HEK293 (cell line): Measurements from ENCODE around the gene HMGA1.
A peak's percentile ranks its signal among the peaks of the same experiment; 100 is the strongest.

Experiments
- CTCF ChIA-PET: fragments of 350-600 bp; formaldehyde crosslinking; extraction: SDS; loops from one replicate; lab custom pipeline; 2021; ENCODE audit warnings: antibody characterized with exemption; lab: Yijun Ruan, JAX
- POLR2A ChIA-PET: fragments of 300-600 bp; formaldehyde crosslinking; extraction: SDS; loops from one replicate; lab custom pipeline; 2020; ENCODE audit warnings: antibody characterized with exemption, inconsistent platforms; lab: Yijun Ruan, JAX
- H3K27ac ChIP-seq: fragments of 200-500 bp; sonication (Bioruptor generic); 2 replicates; pipeline ENCODE4 v1.5.1; 2014; ENCODE audit warnings: low read depth, low read length, control low read depth, inconsistent platforms; ENCODE audit errors: extremely low read depth
- H3K36me3 ChIP-seq, 2 experiments: fragments of 200-500 bp in 1 of 2; sonication (Bioruptor generic) in 1 of 2; 1 replicate in 1 of 2; 2 replicates in 1 of 2; pipeline ENCODE4 v1.5.1; 2014 to 2017; ENCODE audit warnings: inconsistent platforms in 2 of 2, low read length in 2 of 2; ENCODE audit not compliant: control insufficient read depth in 2 of 2, insufficient read depth in 1 of 2
- H3K4me1 ChIP-seq: fragments of 200-500 bp; sonication (Bioruptor generic); 2 replicates; pipeline ENCODE4 v1.5.1; 2014; ENCODE audit warnings: mild to moderate bottlenecking, low read length, inconsistent platforms; ENCODE audit not compliant: control insufficient read depth, insufficient read depth
- H3K4me3 ChIP-seq: 2 replicates; pipeline ENCODE4 v1.5.1; 2011; ENCODE audit warnings: low read depth, mild to moderate bottlenecking, control low read depth, low read length, moderate library complexity
- H3K9me3 ChIP-seq: fragments of 200-500 bp; sonication (Bioruptor generic); 2 replicates; pipeline ENCODE4 v1.5.1; 2014; ENCODE audit warnings: low read depth, low read length, inconsistent platforms; ENCODE audit not compliant: control insufficient read depth, insufficient read depth
- GLI4 ChIP-seq: fragments of 450-650 bp; formaldehyde crosslinking; IDR thresholded peaks from 2 replicates; pipeline ENCODE4 v1.5.1; 2016; ENCODE audit warnings: missing biosample characterization, missing genetic modification characterization
- HIC1 ChIP-seq: fragments of 450-650 bp; formaldehyde crosslinking; IDR thresholded peaks from 2 replicates; pipeline ENCODE4 v1.5.1; 2016; ENCODE audit warnings: missing biosample characterization, missing genetic modification characterization
- KLF9 ChIP-seq: fragments of 450-650 bp; formaldehyde crosslinking; IDR thresholded peaks from 2 replicates; pipeline ENCODE4 v1.5.1; 2016; ENCODE audit warnings: missing biosample characterization, missing genetic modification characterization, low read depth
- ZBTB11 ChIP-seq: fragments of 450-650 bp; formaldehyde crosslinking; conservative IDR thresholded peaks from 2 replicates; pipeline ENCODE4 v1.5.1; 2016; ENCODE audit warnings: low read depth, missing biosample characterization, missing genetic modification characterization
- ZBTB20 ChIP-seq: fragments of 450-650 bp; formaldehyde crosslinking; IDR thresholded peaks from 2 replicates; pipeline ENCODE4 v1.5.1; 2016; ENCODE audit warnings: missing biosample characterization, missing genetic modification characterization
- ZBTB21 ChIP-seq: fragments of 450-650 bp; formaldehyde crosslinking; IDR thresholded peaks from 2 replicates; pipeline ENCODE4 v1.5.1; 2017; ENCODE audit warnings: missing biosample characterization, missing genetic modification characterization
- ZFP3 ChIP-seq: fragments of 450-650 bp; formaldehyde crosslinking; IDR thresholded peaks from 2 replicates; pipeline ENCODE4 v1.5.1; 2016; ENCODE audit warnings: low read depth, missing biosample characterization, missing genetic modification characterization
- ZFP69B ChIP-seq: fragments of 450-650 bp; formaldehyde crosslinking; IDR thresholded peaks from 2 replicates; pipeline ENCODE4 v1.5.1; 2016; ENCODE audit warnings: missing biosample characterization, missing genetic modification characterization
- ZNF10 ChIP-seq: fragments of 450-650 bp; formaldehyde crosslinking; IDR thresholded peaks from 2 replicates; pipeline ENCODE4 v1.5.1; 2017; ENCODE audit warnings: missing biosample characterization, missing genetic modification characterization
- ZNF138 ChIP-seq: fragments of 450-650 bp; formaldehyde crosslinking; IDR thresholded peaks from 2 replicates; pipeline ENCODE4 v1.5.1; 2016; ENCODE audit warnings: missing biosample characterization, missing genetic modification characterization, borderline replicate concordance
- ZNF140 ChIP-seq: fragments of 450-650 bp; formaldehyde crosslinking; IDR thresholded peaks from 2 replicates; pipeline ENCODE4 v1.5.1; 2016; ENCODE audit warnings: missing biosample characterization, missing genetic modification characterization
- ZNF146 ChIP-seq: fragments of 450-650 bp; formaldehyde crosslinking; IDR thresholded peaks from 2 replicates; pipeline ENCODE4 v1.5.1; 2016; ENCODE audit warnings: missing biosample characterization, missing genetic modification characterization
- ZNF155 ChIP-seq: fragments of 450-650 bp; formaldehyde crosslinking; IDR thresholded peaks from 2 replicates; pipeline ENCODE4 v1.5.1; 2016; ENCODE audit warnings: missing biosample characterization, missing genetic modification characterization
- ZNF157 ChIP-seq: fragments of 450-650 bp; formaldehyde crosslinking; IDR thresholded peaks from 2 replicates; pipeline ENCODE4 v1.5.1; 2016; ENCODE audit warnings: missing biosample characterization, missing genetic modification characterization
- ZNF175 ChIP-seq: fragments of 450-650 bp; formaldehyde crosslinking; IDR thresholded peaks from 2 replicates; pipeline ENCODE4 v1.5.1; 2016; ENCODE audit warnings: missing biosample characterization, missing genetic modification characterization
- ZNF18 ChIP-seq: fragments of 450-650 bp; formaldehyde crosslinking; IDR thresholded peaks from 2 replicates; pipeline ENCODE4 v1.5.1; 2016; ENCODE audit warnings: missing biosample characterization, missing genetic modification characterization
- ZNF2 ChIP-seq: fragments of 450-650 bp; formaldehyde crosslinking; IDR thresholded peaks from 2 replicates; pipeline ENCODE4 v1.5.1; 2016; ENCODE audit warnings: missing biosample characterization, missing genetic modification characterization
- ZNF24 ChIP-seq: fragments of 450-650 bp; formaldehyde crosslinking; IDR thresholded peaks from 2 replicates; pipeline ENCODE4 v1.5.1; 2016; ENCODE audit warnings: missing biosample characterization, missing genetic modification characterization
- ZNF394 ChIP-seq: fragments of 450-650 bp; formaldehyde crosslinking; IDR thresholded peaks from 2 replicates; pipeline ENCODE4 v1.5.1; 2016; ENCODE audit warnings: missing biosample characterization, missing genetic modification characterization, mild to moderate bottlenecking, moderate library complexity, borderline replicate concordance
- ZNF549 ChIP-seq: fragments of 450-650 bp; IDR thresholded peaks from 2 replicates; pipeline ENCODE4 v1.5.1; 2018; ENCODE audit warnings: missing biosample characterization, missing genetic modification characterization, mild to moderate bottlenecking, inconsistent platforms, moderate library complexity
- ZNF555 ChIP-seq: fragments of 450-650 bp; formaldehyde crosslinking; conservative IDR thresholded peaks from 2 replicates; pipeline ENCODE4 v1.5.1; 2017; ENCODE audit warnings: missing biosample characterization, mild to moderate bottlenecking, missing genetic modification characterization, inconsistent platforms
- ZNF571 ChIP-seq: fragments of 450-650 bp; formaldehyde crosslinking; IDR thresholded peaks from 2 replicates; pipeline ENCODE4 v1.5.0; 2017; ENCODE audit warnings: missing biosample characterization, missing genetic modification characterization
- ZNF626 ChIP-seq: fragments of 450-650 bp; sonication (Bioruptor Pico); formaldehyde crosslinking; IDR thresholded peaks from 2 replicates; pipeline ENCODE4 v1.5.1; 2018; ENCODE audit warnings: missing biosample characterization, missing genetic modification characterization, inconsistent platforms
- ZNF664 ChIP-seq: fragments of 450-650 bp; formaldehyde crosslinking; IDR thresholded peaks from 2 replicates; pipeline ENCODE4 v1.5.1; 2016; ENCODE audit warnings: missing biosample characterization, missing genetic modification characterization
- ZNF777 ChIP-seq: fragments of 450-650 bp; formaldehyde crosslinking; IDR thresholded peaks from 2 replicates; pipeline ENCODE4 v1.5.1; 2017; ENCODE audit warnings: missing biosample characterization, missing genetic modification characterization, borderline replicate concordance
- ZNF843 ChIP-seq: fragments of 450-650 bp; formaldehyde crosslinking; IDR thresholded peaks from 2 replicates; pipeline ENCODE4 v1.5.1; 2016; ENCODE audit warnings: missing biosample characterization, missing genetic modification characterization
- ZXDB ChIP-seq: fragments of 450-650 bp; formaldehyde crosslinking; IDR thresholded peaks from 2 replicates; pipeline ENCODE4 v1.5.1; 2016; ENCODE audit warnings: missing biosample characterization, missing genetic modification characterization

The HMGA1 gene

GRCh38 chr6:34237316-34237721 is 646 bp downstream of the HMGA1 start:
- Histone ChIP-seq H3K36me3 (peaks cover 0 to 31% of the 10 kb centered on the region in 2 experiments; a peak in 1 of 3 replicates), H3K9me3 (no peaks in the 10 kb centered on the region), H3K4me1 (peaks cover 6% of the 10 kb centered on the region; the same call in 1 of the 2 replicates), H3K4me3 (peak overlapping the region; percentile 67), H3K27ac (peak overlapping the region; percentile 88)
- POLR2A ChIA-PET: interaction anchor here (0.6 to 1.7 kb wide), 10 partner anchors 8 to 526 kb away, joined by 3 to 23 read pairs (median 4); partner anchors contain the start of genes SMIM29 and UQCC2
- CTCF ChIA-PET: interaction anchor here (1.7 to 1.8 kb wide), 2 partner anchors 11 to 41 kb away, joined by 9 to 10 read pairs; partner anchors contain the start of gene SMIM29
- TF ChIP-seq ZNF175 (tag by site-specific recombination): no peak

GRCh38 chr6:34237722-34238584 is 1.3 kb downstream of the HMGA1 start:
- Histone ChIP-seq H3K36me3 (peaks cover 0 to 37% of the 10 kb centered on the region in 2 experiments; a peak in 1 of 3 replicates), H3K4me3 (peak overlapping the region; percentile 67), H3K9me3 (no peaks in the 10 kb centered on the region), H3K4me1 (peaks cover 6% of the 10 kb centered on the region; the same call in 1 of the 2 replicates), H3K27ac (peak overlapping the region; percentile 88)
- ChIA-PET POLR2A (interaction anchor here (1.0 to 1.7 kb wide), 2 partner anchors 11 to 74 kb away, joined by 3 to 10 read pairs; partner anchors contain the start of gene SMIM29), CTCF (interaction anchor here (1.7 to 1.8 kb wide), 2 partner anchors 11 to 42 kb away, joined by 9 to 10 read pairs; partner anchors contain the start of gene SMIM29)
- TF ChIP-seq ZNF664: no peak
- TF ChIP-seq ZFP69B (tag by site-specific recombination): peak; percentile 46; the same call in 1 of the 2 replicates
- no peak for TF ChIP-seq ZNF571 (tag by site-specific recombination)
- no peak for TF ChIP-seq ZFP3
- TF ChIP-seq ZNF394 (tag by site-specific recombination): no peak
- no peak for TF ChIP-seq ZNF626
- no peak for TF ChIP-seq ZNF777
- no peak for TF ChIP-seq ZNF549 (tag by site-specific recombination)
- no peak for TF ChIP-seq ZNF843 (tag by site-specific recombination)
- no peak for TF ChIP-seq ZNF2
- TF ChIP-seq GLI4 (tag by site-specific recombination): no peak
- TF ChIP-seq KLF9 (tag by site-specific recombination): peak; percentile 34; the same call in 1 of the 2 replicates
- TF ChIP-seq ZBTB11: peak; percentile 48; the same call in 1 of the 2 replicates
- TF ChIP-seq ZNF157 (tag by site-specific recombination): no peak
- TF ChIP-seq ZBTB20 (tag by site-specific recombination): peak; percentile 23; the same call in 1 of the 2 replicates
- TF ChIP-seq ZNF18: no peak
- no peak for TF ChIP-seq ZBTB21 (tag by site-specific recombination)
- TF ChIP-seq ZNF555: no peak
- no peak for TF ChIP-seq ZNF138
- no peak for TF ChIP-seq ZNF140 (tag by site-specific recombination)
- no peak for TF ChIP-seq ZNF146 (tag by site-specific recombination)
- no peak for TF ChIP-seq HIC1
- no peak for TF ChIP-seq ZNF10 (tag by site-specific recombination)
- 0 out of 2 replicates have a peak, but pooled peaks have one; percentile 46 for TF ChIP-seq ZXDB (tag by site-specific recombination)
- TF ChIP-seq ZNF155 (tag by site-specific recombination): no peak
- TF ChIP-seq ZNF24 (tag by site-specific recombination): no peak
